GM23338 (cell line): ENCODE measurements around the gene SELENON. TPM values are rescaled to one million over a fixed set of nuclear protein-coding genes. Genes with fewer than 3 reads are reported as not detected.
A peak's percentile ranks its signal among the peaks of the same experiment; 100 is the strongest.

ENCODE experiments used
- ATAC-seq: fragments of 200-7000 bp; cut with Tn5 transposase; 3 replicates; pipeline ENCODE4 v1.9.1; 2020
- DNase-seq: peaks from one replicate; pipeline ENCODE4 v3.0.0-alpha.2; 2015; ENCODE audit warnings: low spot score
- H2AFZ ChIP-seq: fragments of 200-600 bp; sonication (generic); 2 replicates; pipeline ENCODE4 v1.8.0; 2016; ENCODE audit warnings: antibody characterized with exemption, mild to moderate bottlenecking, moderate library complexity
- H3F3A ChIP-seq: fragments of 200-600 bp; sonication (generic); replicated peaks from 2 replicates; pipeline ENCODE4 v1.8.0; 2017; ENCODE audit warnings: antibody characterized with exemption, mixed run types, low read depth
- H3K27ac ChIP-seq: fragments of 200-600 bp; sonication (generic); 2 replicates; pipeline ENCODE4 v1.6.1; 2016; ENCODE audit warnings: low read depth
- H3K27me3 ChIP-seq: fragments of 200-600 bp; sonication (generic); 2 replicates; pipeline ENCODE4 v1.8.0; 2016; ENCODE audit warnings: mild to moderate bottlenecking, mixed run types, moderate library complexity; ENCODE audit not compliant: insufficient read depth
- H3K36me3 ChIP-seq: fragments of 200-600 bp; sonication (generic); 2 replicates; pipeline ENCODE4 v1.8.0; 2016; ENCODE audit warnings: mild to moderate bottlenecking; ENCODE audit not compliant: insufficient read depth
- H3K4me1 ChIP-seq: fragments of 200-600 bp; sonication (generic); 2 replicates; pipeline ENCODE4 v1.8.0; 2016; ENCODE audit warnings: mild to moderate bottlenecking, moderate library complexity; ENCODE audit not compliant: insufficient read depth
- H3K4me2 ChIP-seq: fragments of 200-600 bp; sonication (generic); 2 replicates; pipeline ENCODE4 v1.7.1; 2017; ENCODE audit warnings: mixed run types
- H3K4me3 ChIP-seq: fragments of 200-600 bp; sonication (generic); 2 replicates; pipeline ENCODE4 v1.6.1; 2016; ENCODE audit warnings: mixed run types
- H3K79me2 ChIP-seq: fragments of 200-600 bp; sonication (generic); replicated peaks from 2 replicates; pipeline ENCODE4 v1.8.0; 2017; ENCODE audit warnings: mild to moderate bottlenecking; ENCODE audit not compliant: insufficient read depth
- H3K9me2 ChIP-seq: fragments of 200-600 bp; sonication (generic); 2 replicates; pipeline ENCODE4 v1.8.0; 2017; ENCODE audit not compliant: insufficient read depth
- H4K20me1 ChIP-seq: fragments of 200-600 bp; sonication (generic); replicated peaks from 2 replicates; pipeline ENCODE4 v1.8.0; 2017; ENCODE audit warnings: mild to moderate bottlenecking; ENCODE audit not compliant: insufficient read depth
- H3K27ac Mint-ChIP-seq: 2 replicates; pipeline ENCODE4 v1.8.0; 2020; ENCODE audit warnings: inconsistent platforms, mild to moderate bottlenecking, moderate library complexity, mixed read lengths
- H3K27me3 Mint-ChIP-seq: 3 replicates; pipeline ENCODE4 v1.8.0; 2022; ENCODE audit warnings: low read depth, mild to moderate bottlenecking, moderate library complexity, mixed read lengths, inconsistent platforms; ENCODE audit not compliant: insufficient read depth, poor library complexity
- H3K36me3 Mint-ChIP-seq: 3 replicates; pipeline ENCODE4 v1.8.0; 2021; ENCODE audit warnings: low read depth, mild to moderate bottlenecking, inconsistent platforms, moderate library complexity, mixed read lengths
- H3K4me1 Mint-ChIP-seq: 3 replicates; pipeline ENCODE4 v1.8.0; 2020; ENCODE audit warnings: mild to moderate bottlenecking, inconsistent platforms, mixed read lengths
- H3K4me3 Mint-ChIP-seq: 3 replicates; pipeline ENCODE4 v1.8.0; 2021; ENCODE audit warnings: moderate library complexity, mild to moderate bottlenecking, inconsistent platforms, mixed read lengths
- H3K9me3 Mint-ChIP-seq: 3 replicates; pipeline ENCODE4 v1.8.0; 2020; ENCODE audit warnings: moderate library complexity, mild to moderate bottlenecking, inconsistent platforms, mixed read lengths
- CREB1 ChIP-seq: fragments of 250-450 bp; sonication (Bioruptor Pico); IDR thresholded peaks from 2 replicates; pipeline ENCODE4 v1.5.0; 2020; ENCODE audit warnings: low read depth, mild to moderate bottlenecking, moderate library complexity
- EZH2 ChIP-seq: fragments of 200-600 bp; sonication (generic); IDR thresholded peaks from one replicate; pipeline ENCODE4 v1.8.0; 2017; ENCODE audit warnings: antibody characterized with exemption, mild to moderate bottlenecking, low read depth; ENCODE audit not compliant: unreplicated experiment
- EZH2phosphoT487 ChIP-seq: fragments of 200-600 bp; sonication (generic); IDR thresholded peaks from one replicate; pipeline ENCODE4 v1.8.1; 2018; ENCODE audit warnings: antibody characterized with exemption; ENCODE audit not compliant: unreplicated experiment
- JUNB ChIP-seq: IDR thresholded peaks from one replicate; pipeline ENCODE4 v1.6.1; 2016; ENCODE audit warnings: antibody characterized with exemption; ENCODE audit not compliant: unreplicated experiment
- NANOG ChIP-seq: IDR thresholded peaks from 2 replicates; pipeline ENCODE4 v1.6.1; 2016; ENCODE audit warnings: antibody characterized with exemption, borderline replicate concordance
- POLR2AphosphoS5 ChIP-seq: IDR thresholded peaks from 2 replicates; pipeline ENCODE4 v1.6.1; 2016; ENCODE audit warnings: antibody characterized with exemption, low read depth
- STAT1 ChIP-seq: IDR thresholded peaks from one replicate; pipeline ENCODE4 v1.6.1; 2016; ENCODE audit warnings: antibody characterized with exemption; ENCODE audit not compliant: unreplicated experiment
- ZNF114 ChIP-seq: fragments of 250-450 bp; sonication (Bioruptor Pico); IDR thresholded peaks from 2 replicates; pipeline ENCODE4 v1.5.0; 2020; ENCODE audit warnings: mild to moderate bottlenecking, moderate library complexity
- ZNF331 ChIP-seq: fragments of 250-450 bp; sonication (Bioruptor Pico); IDR thresholded peaks from 2 replicates; pipeline ENCODE4 v1.5.0; 2020; ENCODE audit warnings: low read depth, mild to moderate bottlenecking, moderate library complexity
- polyA plus RNA-seq: library from polyadenylated mRNA; unstranded; fragments of >200 nt; fragmentation: Nextera tagmentation; extraction: Ambion mirVana; gene quantifications from 2 replicates; pipeline ENCODE4 v1.2.1, GENCODE V29; 2016
- total RNA-seq: library from RNA; depleted of rRNA; stranded (reverse); fragments of >200 nt; shearing (Covaris generic); gene quantifications from 2 replicates; pipeline ENCODE4 v1.2.3, GENCODE V29; 2014
- TF ChIP-seq, protein P1 (sequence below): IDR thresholded peaks from 2 replicates; pipeline ENCODE4 v1.6.1; 2016; ENCODE audit warnings: antibody characterized with exemption
- TF ChIP-seq, protein P2 (sequence below), 2 experiments: fragments of 200-600 bp in 1 of 2; sonication (generic) in 1 of 2; conservative IDR thresholded peaks; 2 replicates each; pipeline versions ENCODE4 v1.5.1 to v1.6.1; 2016 to 2017; ENCODE audit warnings: antibody characterized with exemption in 2 of 2, low read depth in 2 of 2, mild to moderate bottlenecking in 2 of 2, moderate library complexity in 1 of 2
- TF ChIP-seq, protein P3 (sequence below): IDR thresholded peaks from one replicate; pipeline ENCODE4 v1.6.1; 2018; ENCODE audit warnings: antibody characterized with exemption; ENCODE audit not compliant: unreplicated experiment
- TF ChIP-seq, protein P4 (sequence below): fragments of 250-450 bp; sonication (Bioruptor Pico); IDR thresholded peaks from 2 replicates; pipeline ENCODE4 v1.5.0; 2020; ENCODE audit warnings: mild to moderate bottlenecking, moderate library complexity

The SELENON gene
- total and polyA plus RNA-seq, 2 experiments from 2014 or later, result 17.9 to 93.2 TPM

DNA sequence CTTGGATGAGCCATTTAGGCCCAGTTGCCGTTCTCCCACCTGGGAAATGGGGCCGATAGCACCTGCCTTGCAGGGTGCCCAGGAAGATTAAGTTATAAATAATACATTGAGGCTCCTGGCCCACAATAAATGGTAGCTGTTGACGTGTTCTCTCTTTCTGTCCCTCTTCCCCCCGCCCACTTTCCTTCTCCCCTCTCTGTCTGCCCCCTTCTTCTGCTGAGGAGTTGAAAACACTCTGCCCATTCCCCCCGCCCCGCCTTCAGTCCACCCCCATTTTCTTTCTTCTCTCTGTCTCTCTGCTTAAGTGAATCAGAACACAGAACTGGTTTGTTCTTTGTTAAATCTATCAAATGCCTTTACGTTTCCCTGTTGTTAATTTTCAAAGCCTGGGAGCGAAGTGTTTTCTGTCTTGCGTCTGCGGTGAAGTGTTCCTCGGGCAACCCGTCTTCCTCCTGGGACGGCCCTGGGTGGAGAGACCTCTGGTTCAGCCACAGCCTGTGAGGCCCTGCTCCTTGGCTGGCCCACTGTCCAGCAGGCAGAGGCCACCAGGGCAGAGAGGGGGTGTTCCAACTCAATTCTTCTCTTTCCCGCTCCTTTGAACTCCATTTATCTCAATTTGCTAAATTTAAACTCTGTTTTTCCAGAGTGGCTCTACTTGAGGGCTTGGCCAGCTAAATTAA, 29.3 kb upstream of the SELENON start:
- no peaks in the 10 kb centered on the region for H3K27me3 ChIP-seq
- Mint-ChIP-seq H3K4me3 (no peak overlapping the region; the same call in 2 of the 3 replicates), H3K4me1 (peaks cover 30% of the 10 kb centered on the region), H3K27me3 (peaks cover 11% of the 10 kb centered on the region), H3K36me3 (no peaks in the 10 kb centered on the region), H3K27ac (peak overlapping the region; percentile 56; the same call in 1 of the 2 replicates), H3K9me3 (no peaks in the 10 kb centered on the region)
- H4K20me1 ChIP-seq, result no peaks in the 10 kb centered on the region
- H3K79me2 ChIP-seq, result no peaks in the 10 kb centered on the region
- H3K9me2 ChIP-seq, result no peaks in the 10 kb centered on the region
- no peaks in the 10 kb centered on the region for H3K36me3 ChIP-seq
- no peak overlapping the region for H3K4me3 ChIP-seq
- peaks cover 2% of the 10 kb centered on the region for H3K4me1 ChIP-seq
- no peaks in the 10 kb centered on the region for H3F3A ChIP-seq
- H3K27ac ChIP-seq, result no peak overlapping the region; the same call in 1 of the 2 replicates
- H2AFZ ChIP-seq, result no peak overlapping the region
- no peak overlapping the region for H3K4me2 ChIP-seq
- ATAC-seq, result no peak
- TF ChIP-seq, protein P1, sequence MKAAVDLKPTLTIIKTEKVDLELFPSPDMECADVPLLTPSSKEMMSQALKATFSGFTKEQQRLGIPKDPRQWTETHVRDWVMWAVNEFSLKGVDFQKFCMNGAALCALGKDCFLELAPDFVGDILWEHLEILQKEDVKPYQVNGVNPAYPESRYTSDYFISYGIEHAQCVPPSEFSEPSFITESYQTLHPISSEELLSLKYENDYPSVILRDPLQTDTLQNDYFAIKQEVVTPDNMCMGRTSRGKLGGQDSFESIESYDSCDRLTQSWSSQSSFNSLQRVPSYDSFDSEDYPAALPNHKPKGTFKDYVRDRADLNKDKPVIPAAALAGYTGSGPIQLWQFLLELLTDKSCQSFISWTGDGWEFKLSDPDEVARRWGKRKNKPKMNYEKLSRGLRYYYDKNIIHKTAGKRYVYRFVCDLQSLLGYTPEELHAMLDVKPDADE, result no peak
- no peak for TF ChIP-seq POLR2AphosphoS5
- no peak for TF ChIP-seq EZH2phosphoT487
- no peak for TF ChIP-seq ZNF114
- no peak for TF ChIP-seq JUNB
- TF ChIP-seq, protein P2, sequence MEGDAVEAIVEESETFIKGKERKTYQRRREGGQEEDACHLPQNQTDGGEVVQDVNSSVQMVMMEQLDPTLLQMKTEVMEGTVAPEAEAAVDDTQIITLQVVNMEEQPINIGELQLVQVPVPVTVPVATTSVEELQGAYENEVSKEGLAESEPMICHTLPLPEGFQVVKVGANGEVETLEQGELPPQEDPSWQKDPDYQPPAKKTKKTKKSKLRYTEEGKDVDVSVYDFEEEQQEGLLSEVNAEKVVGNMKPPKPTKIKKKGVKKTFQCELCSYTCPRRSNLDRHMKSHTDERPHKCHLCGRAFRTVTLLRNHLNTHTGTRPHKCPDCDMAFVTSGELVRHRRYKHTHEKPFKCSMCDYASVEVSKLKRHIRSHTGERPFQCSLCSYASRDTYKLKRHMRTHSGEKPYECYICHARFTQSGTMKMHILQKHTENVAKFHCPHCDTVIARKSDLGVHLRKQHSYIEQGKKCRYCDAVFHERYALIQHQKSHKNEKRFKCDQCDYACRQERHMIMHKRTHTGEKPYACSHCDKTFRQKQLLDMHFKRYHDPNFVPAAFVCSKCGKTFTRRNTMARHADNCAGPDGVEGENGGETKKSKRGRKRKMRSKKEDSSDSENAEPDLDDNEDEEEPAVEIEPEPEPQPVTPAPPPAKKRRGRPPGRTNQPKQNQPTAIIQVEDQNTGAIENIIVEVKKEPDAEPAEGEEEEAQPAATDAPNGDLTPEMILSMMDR (conservative IDR thresholded peaks at IDR 0.05; ENCODE audit: low read depth in 2 of 2), result no peak
- no peak for TF ChIP-seq ZNF331 (CRISPR knock-in tag)
- TF ChIP-seq NANOG, result no peak
- TF ChIP-seq STAT1, result no peak
- no peak for TF ChIP-seq EZH2
- TF ChIP-seq, protein P3, sequence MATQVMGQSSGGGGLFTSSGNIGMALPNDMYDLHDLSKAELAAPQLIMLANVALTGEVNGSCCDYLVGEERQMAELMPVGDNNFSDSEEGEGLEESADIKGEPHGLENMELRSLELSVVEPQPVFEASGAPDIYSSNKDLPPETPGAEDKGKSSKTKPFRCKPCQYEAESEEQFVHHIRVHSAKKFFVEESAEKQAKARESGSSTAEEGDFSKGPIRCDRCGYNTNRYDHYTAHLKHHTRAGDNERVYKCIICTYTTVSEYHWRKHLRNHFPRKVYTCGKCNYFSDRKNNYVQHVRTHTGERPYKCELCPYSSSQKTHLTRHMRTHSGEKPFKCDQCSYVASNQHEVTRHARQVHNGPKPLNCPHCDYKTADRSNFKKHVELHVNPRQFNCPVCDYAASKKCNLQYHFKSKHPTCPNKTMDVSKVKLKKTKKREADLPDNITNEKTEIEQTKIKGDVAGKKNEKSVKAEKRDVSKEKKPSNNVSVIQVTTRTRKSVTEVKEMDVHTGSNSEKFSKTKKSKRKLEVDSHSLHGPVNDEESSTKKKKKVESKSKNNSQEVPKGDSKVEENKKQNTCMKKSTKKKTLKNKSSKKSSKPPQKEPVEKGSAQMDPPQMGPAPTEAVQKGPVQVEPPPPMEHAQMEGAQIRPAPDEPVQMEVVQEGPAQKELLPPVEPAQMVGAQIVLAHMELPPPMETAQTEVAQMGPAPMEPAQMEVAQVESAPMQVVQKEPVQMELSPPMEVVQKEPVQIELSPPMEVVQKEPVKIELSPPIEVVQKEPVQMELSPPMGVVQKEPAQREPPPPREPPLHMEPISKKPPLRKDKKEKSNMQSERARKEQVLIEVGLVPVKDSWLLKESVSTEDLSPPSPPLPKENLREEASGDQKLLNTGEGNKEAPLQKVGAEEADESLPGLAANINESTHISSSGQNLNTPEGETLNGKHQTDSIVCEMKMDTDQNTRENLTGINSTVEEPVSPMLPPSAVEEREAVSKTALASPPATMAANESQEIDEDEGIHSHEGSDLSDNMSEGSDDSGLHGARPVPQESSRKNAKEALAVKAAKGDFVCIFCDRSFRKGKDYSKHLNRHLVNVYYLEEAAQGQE, result no peak
- TF ChIP-seq, protein P4, sequence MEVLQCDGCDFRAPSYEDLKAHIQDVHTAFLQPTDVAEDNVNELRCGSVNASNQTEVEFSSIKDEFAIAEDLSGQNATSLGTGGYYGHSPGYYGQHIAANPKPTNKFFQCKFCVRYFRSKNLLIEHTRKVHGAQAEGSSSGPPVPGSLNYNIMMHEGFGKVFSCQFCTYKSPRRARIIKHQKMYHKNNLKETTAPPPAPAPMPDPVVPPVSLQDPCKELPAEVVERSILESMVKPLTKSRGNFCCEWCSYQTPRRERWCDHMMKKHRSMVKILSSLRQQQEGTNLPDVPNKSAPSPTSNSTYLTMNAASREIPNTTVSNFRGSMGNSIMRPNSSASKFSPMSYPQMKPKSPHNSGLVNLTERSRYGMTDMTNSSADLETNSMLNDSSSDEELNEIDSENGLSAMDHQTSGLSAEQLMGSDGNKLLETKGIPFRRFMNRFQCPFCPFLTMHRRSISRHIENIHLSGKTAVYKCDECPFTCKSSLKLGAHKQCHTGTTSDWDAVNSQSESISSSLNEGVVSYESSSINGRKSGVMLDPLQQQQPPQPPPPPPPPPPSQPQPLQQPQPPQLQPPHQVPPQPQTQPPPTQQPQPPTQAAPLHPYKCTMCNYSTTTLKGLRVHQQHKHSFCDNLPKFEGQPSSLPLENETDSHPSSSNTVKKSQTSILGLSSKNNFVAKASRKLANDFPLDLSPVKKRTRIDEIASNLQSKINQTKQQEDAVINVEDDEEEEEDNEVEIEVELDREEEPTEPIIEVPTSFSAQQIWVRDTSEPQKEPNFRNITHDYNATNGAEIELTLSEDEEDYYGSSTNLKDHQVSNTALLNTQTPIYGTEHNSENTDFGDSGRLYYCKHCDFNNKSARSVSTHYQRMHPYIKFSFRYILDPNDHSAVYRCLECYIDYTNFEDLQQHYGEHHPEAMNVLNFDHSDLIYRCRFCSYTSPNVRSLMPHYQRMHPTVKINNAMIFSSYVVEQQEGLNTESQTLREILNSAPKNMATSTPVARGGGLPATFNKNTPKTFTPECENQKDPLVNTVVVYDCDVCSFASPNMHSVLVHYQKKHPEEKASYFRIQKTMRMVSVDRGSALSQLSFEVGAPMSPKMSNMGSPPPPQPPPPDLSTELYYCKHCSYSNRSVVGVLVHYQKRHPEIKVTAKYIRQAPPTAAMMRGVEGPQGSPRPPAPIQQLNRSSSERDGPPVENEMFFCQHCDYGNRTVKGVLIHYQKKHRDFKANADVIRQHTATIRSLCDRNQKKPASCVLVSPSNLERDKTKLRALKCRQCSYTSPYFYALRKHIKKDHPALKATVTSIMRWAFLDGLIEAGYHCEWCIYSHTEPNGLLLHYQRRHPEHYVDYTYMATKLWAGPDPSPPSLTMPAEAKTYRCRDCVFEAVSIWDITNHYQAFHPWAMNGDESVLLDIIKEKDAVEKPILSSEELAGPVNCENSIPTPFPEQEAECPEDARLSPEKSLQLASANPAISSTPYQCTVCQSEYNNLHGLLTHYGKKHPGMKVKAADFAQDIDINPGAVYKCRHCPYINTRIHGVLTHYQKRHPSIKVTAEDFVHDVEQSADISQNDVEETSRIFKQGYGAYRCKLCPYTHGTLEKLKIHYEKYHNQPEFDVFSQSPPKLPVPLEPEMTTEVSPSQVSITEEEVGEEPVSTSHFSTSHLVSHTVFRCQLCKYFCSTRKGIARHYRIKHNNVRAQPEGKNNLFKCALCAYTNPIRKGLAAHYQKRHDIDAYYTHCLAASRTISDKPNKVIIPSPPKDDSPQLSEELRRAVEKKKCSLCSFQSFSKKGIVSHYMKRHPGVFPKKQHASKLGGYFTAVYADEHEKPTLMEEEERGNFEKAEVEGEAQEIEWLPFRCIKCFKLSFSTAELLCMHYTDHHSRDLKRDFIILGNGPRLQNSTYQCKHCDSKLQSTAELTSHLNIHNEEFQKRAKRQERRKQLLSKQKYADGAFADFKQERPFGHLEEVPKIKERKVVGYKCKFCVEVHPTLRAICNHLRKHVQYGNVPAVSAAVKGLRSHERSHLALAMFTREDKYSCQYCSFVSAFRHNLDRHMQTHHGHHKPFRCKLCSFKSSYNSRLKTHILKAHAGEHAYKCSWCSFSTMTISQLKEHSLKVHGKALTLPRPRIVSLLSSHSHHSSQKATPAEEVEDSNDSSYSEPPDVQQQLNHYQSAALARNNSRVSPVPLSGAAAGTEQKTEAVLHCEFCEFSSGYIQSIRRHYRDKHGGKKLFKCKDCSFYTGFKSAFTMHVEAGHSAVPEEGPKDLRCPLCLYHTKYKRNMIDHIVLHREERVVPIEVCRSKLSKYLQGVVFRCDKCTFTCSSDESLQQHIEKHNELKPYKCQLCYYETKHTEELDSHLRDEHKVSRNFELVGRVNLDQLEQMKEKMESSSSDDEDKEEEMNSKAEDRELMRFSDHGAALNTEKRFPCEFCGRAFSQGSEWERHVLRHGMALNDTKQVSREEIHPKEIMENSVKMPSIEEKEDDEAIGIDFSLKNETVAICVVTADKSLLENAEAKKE, result no peak
- no peak for TF ChIP-seq CREB1
- no peak for DNase-seq
